ENCODE measurements around the gene SCEL.

- TF ChIP-seq CTCF (IDR thresholded peaks at IDR 0.05), result no peak
- TF ChIP-seq POLR2A (IDR thresholded peaks at IDR 0.05), result no peak
Observed at GRCh38 chr13:77596777-77597176, 61.3 kb downstream of the SCEL start.

Data from adrenal gland (tissue), 5 donors.